GM12878 (cell line): ENCODE measurements around the gene GABPB2. TPM values are rescaled to one million over a fixed set of nuclear protein-coding genes. Genes with fewer than 3 reads are reported as not detected.

Experiments
- ATAC-seq: fragments of 200-7000 bp; cut with Tn5 transposase; 3 replicates; pipeline ENCODE4 v1.9.1; 2020; ENCODE audit warnings: mild to moderate bottlenecking, moderate library complexity
- BruUV-seq: library from RNA; stranded (reverse); fragments of 400-500 nt; replicated peaks from 2 replicates; lab custom pipeline; 2021; lab: Mats Ljungman, UMichigan
- CTCF ChIA-PET: fragments of 300-600 bp; sonication (Branson Sonifier 250); formaldehyde crosslinking; extraction: SDS; loops from one replicate; lab custom pipeline; 2021; ENCODE audit warnings: inconsistent platforms; lab: Yijun Ruan, JAX
- POLR2A ChIA-PET: fragments of 350-600 bp; formaldehyde crosslinking; extraction: SDS; loops from one replicate; lab custom pipeline; 2021; ENCODE audit warnings: inconsistent platforms; lab: Charles Lee
- RAD21 ChIA-PET: fragments of 300-600 bp; sonication (Branson Sonifier 250); formaldehyde crosslinking; loops from one replicate; lab custom pipeline; 2023; ENCODE audit warnings: antibody characterized with exemption; ENCODE audit not compliant: unreplicated experiment; lab: Charles Lee
- SMC1A ChIA-PET: fragments of 300-600 bp; sonication (Branson Sonifier 250); formaldehyde crosslinking; loops from one replicate; lab custom pipeline; 2023; ENCODE audit not compliant: unreplicated experiment, uncharacterized antibody; lab: Charles Lee
- DNase-seq: peaks from one replicate; pipeline ENCODE4 v3.0.0-alpha.2; 2011; ENCODE audit warnings: low read depth, low spot score
- FAIRE-seq: peaks from 3 replicates; lab custom pipeline; 2011; peaks lifted over from hg19 to GRCh38; lab: Jason Lieb, UNC
- H2AFZ ChIP-seq: 2 replicates; pipeline ENCODE4 v1.6.0; 2011; ENCODE audit warnings: low read depth, low read length, control low read depth; ENCODE audit not compliant: control insufficient read depth
- H3K27ac ChIP-seq: 2 replicates; pipeline ENCODE4 v1.5.1; 2011; ENCODE audit warnings: control low read depth; ENCODE audit not compliant: control insufficient read depth, insufficient read depth
- H3K27me3 ChIP-seq, 2 experiments: replicated peaks in 1 of 2; 2 replicates each; pipeline versions ENCODE4 v1.6.0 to v1.6.1; 2011; ENCODE audit warnings: low read length in 1 of 2; ENCODE audit not compliant: control insufficient read depth in 2 of 2, insufficient read depth in 2 of 2
- H3K36me3 ChIP-seq, 2 experiments: 2 replicates each; pipeline ENCODE4 v1.5.1; 2011; ENCODE audit warnings: low read length in 1 of 2; ENCODE audit not compliant: control insufficient read depth in 2 of 2, insufficient read depth in 2 of 2
- H3K4me1 ChIP-seq: 2 replicates; pipeline ENCODE4 v1.6.1; 2011; ENCODE audit warnings: mild to moderate bottlenecking, low read length, moderate library complexity, mixed read lengths; ENCODE audit not compliant: control insufficient read depth, insufficient read depth
- H3K4me2 ChIP-seq: 2 replicates; pipeline ENCODE4 v1.6.0; 2011; ENCODE audit warnings: control low read depth; ENCODE audit not compliant: control insufficient read depth, insufficient read depth
- H3K4me3 ChIP-seq: fragments of 200-600 bp; sonication (generic); 2 replicates; pipeline ENCODE4 v1.5.1; 2016
- H3K79me2 ChIP-seq: 2 replicates; pipeline ENCODE4 v1.6.0; 2011; ENCODE audit warnings: low read length; ENCODE audit not compliant: control insufficient read depth, insufficient read depth
- H3K9ac ChIP-seq: 2 replicates; pipeline ENCODE4 v1.8.0; 2011; ENCODE audit warnings: low read length, control low read depth, mixed read lengths; ENCODE audit not compliant: control insufficient read depth, insufficient read depth
- H3K9me3 ChIP-seq: replicated peaks from 3 replicates; pipeline ENCODE4 v1.5.1; 2011; ENCODE audit warnings: mild to moderate bottlenecking, low read length; ENCODE audit not compliant: control insufficient read depth, insufficient read depth
- H4K20me1 ChIP-seq: 2 replicates; pipeline ENCODE4 v1.6.0; 2011; ENCODE audit not compliant: control insufficient read depth, insufficient read depth
- CEBPB ChIP-seq, 2 experiments: fragments of 150-350 bp in 1 of 2; IDR thresholded peaks; 2 replicates each; pipeline ENCODE4 v1.6.1; 2012 to 2014; ENCODE audit warnings: low read depth in 2 of 2, low read length in 2 of 2, borderline replicate concordance in 1 of 2, inconsistent platforms in 1 of 2
- ELK1 ChIP-seq: IDR thresholded peaks from 2 replicates; pipeline ENCODE4 v1.6.1; 2012; ENCODE audit warnings: low read depth, low read length, improper control_type of control experiment
- JUND ChIP-seq: IDR thresholded peaks from 2 replicates; pipeline ENCODE4 v1.6.1; 2012; ENCODE audit warnings: low read depth, mild to moderate bottlenecking, low read length, improper control_type of control experiment, moderate library complexity
- LARP7 ChIP-seq: fragments of 450-650 bp; IDR thresholded peaks from 2 replicates; pipeline ENCODE4 v1.6.1; 2017; ENCODE audit warnings: mild to moderate bottlenecking
- MYC ChIP-seq: IDR thresholded peaks from 2 replicates; pipeline ENCODE4 v1.6.1; 2011; ENCODE audit warnings: mild to moderate bottlenecking, low read length, moderate library complexity, inconsistent platforms; ENCODE audit not compliant: insufficient read depth, insufficient replicate concordance, insufficient read length, severe bottlenecking
- NR2F1 ChIP-seq: fragments of 450-650 bp; conservative IDR thresholded peaks from 2 replicates; pipeline ENCODE4 v1.6.1; 2017; ENCODE audit warnings: mild to moderate bottlenecking
- PAX5 ChIP-seq: IDR thresholded peaks from 2 replicates; pipeline ENCODE4 v1.6.1; 2011; ENCODE audit warnings: low read depth, low read length, borderline replicate concordance
- PKNOX1 ChIP-seq: fragments of 450-650 bp; IDR thresholded peaks from 2 replicates; pipeline ENCODE4 v1.6.1; 2016; ENCODE audit warnings: mild to moderate bottlenecking
- POLR2AphosphoS2 ChIP-seq: IDR thresholded peaks from 2 replicates; pipeline ENCODE4 v1.6.1; 2011; ENCODE audit warnings: low read depth, mild to moderate bottlenecking, low read length, improper control_type of control experiment, moderate library complexity
- RFX5 ChIP-seq: IDR thresholded peaks from 2 replicates; pipeline ENCODE4 v1.6.1; 2011; ENCODE audit warnings: low read depth, low read length, improper control_type of control experiment
- SMC3 ChIP-seq: IDR thresholded peaks from 2 replicates; pipeline ENCODE4 v1.6.1; 2011; ENCODE audit warnings: low read length, improper control_type of control experiment, borderline replicate concordance
- SREBF2 ChIP-seq: IDR thresholded peaks from 2 replicates; pipeline ENCODE4 v1.6.1; 2012; ENCODE audit warnings: mild to moderate bottlenecking, low read length
- TCF12 ChIP-seq: IDR thresholded peaks from 2 replicates; pipeline ENCODE4 v1.6.1; 2011; ENCODE audit warnings: low read depth, mild to moderate bottlenecking, low read length
- ZNF217 ChIP-seq: fragments of 450-650 bp; IDR thresholded peaks from 2 replicates; pipeline ENCODE4 v1.6.1; 2017; ENCODE audit warnings: antibody characterized with exemption, mild to moderate bottlenecking
- ZNF687 ChIP-seq: fragments of 450-650 bp; IDR thresholded peaks from 2 replicates; pipeline ENCODE4 v1.6.1; 2017; ENCODE audit warnings: mild to moderate bottlenecking, moderate library complexity
- WGBS: methylation state at CpG from one replicate; pipeline ENCODE4 v1.1.6; 2016; ENCODE audit warnings: low lambda C conversion rate; ENCODE audit not compliant: insufficient replicate concordance, insufficient coverage; ENCODE audit errors: missing lambda C conversion rate; 5-methylcytosine and 5-hydroxymethylcytosine counted together
- in situ Hi-C: fragments of 300-500 bp; cut with MboI; formaldehyde crosslinking; loops from 9 replicates; pipeline ENCODE4 v1.14.3; 2018; ENCODE audit warnings: mixed read lengths
- intact Hi-C: fragments of 100-400 bp; cut with micrococcal nuclease; formaldehyde crosslinking; loops from one replicate; pipeline ENCODE4 v1.14.2; 2022; ENCODE audit not compliant: unreplicated experiment
- polyA plus RNA-seq, 11 experiments: library from polyadenylated mRNA; depleted of rRNA in 4 of 11; unstranded in 6 of 11; stranded (reverse) in 5 of 11; fragments of >200 nt; fragmentation: Nextera tagmentation in 4 of 11; fragmentation: Illumina TruSeq in 1 of 11; extraction: Ambion mirVana in 4 of 11; extraction: Trizol in 1 of 11; gene quantifications; 1 replicate in 1 of 11; 2 replicates in 10 of 11; pipeline versions ENCODE4 v1.2.1 to v1.2.3, GENCODE V29; 2011 to 2016; ENCODE audit warnings: inconsistent platforms in 2 of 11, missing spikeins in 2 of 11, low read depth in 1 of 11
- total RNA-seq, 4 experiments: library from RNA; depleted of rRNA in 3 of 4; stranded (reverse); fragments of >200 nt in 3 of 4; fragmentation: Illumina TruSeq in 1 of 4; extraction: Trizol in 1 of 4; gene quantifications; 2 replicates each; pipeline versions ENCODE4 v1.2.1 to v1.2.3, GENCODE V29; 2013 to 2021

The GABPB2 gene
- total and polyA plus RNA-seq, 10 of the 15 experiments (the other 5 are each of a cell fraction or from before 2014, with no cell fraction given): 2.3 to 10.5 (median 6.9) TPM

GRCh38 chr1:151059109-151060006 is 11.2 kb upstream of the GABPB2 start, which contains the start of gene CDC42SE1:
Gene CDC42SE1 (minus strand): TSS chr1:151059622. CDS start chr1:151055730, 3,892 bp downstream.
- Histone ChIP-seq H3K4me2 (peak within 1 kb of the TSS; percentile 74), H3K36me3 (peaks cover 8 to 20% of the 10 kb centered on the region in 2 experiments), H3K27me3 (no peaks in the 10 kb centered on the region), H3K79me2 (peaks cover 55% of the 10 kb centered on the region), H2AFZ (peak within 1 kb of the TSS; percentile 95), H3K27ac (peak within 1 kb of the TSS; percentile 97), H3K9ac (peak within 1 kb of the TSS; percentile 94), H4K20me1 (peaks cover 3% of the 10 kb centered on the region; the same call in 1 of the 2 replicates), H3K4me1 (peaks cover 28% of the 10 kb centered on the region), H3K9me3 (no peaks in the 10 kb centered on the region), H3K4me3 (peak within 1 kb of the TSS; percentile 93)
- CTCF ChIA-PET: interaction anchor here (0.6 to 7.4 kb wide), 14 partner anchors 9 to 362 kb away, joined by 3 to 76 read pairs (median 4); partner anchors contain the start of genes C1orf56, GABPB2, GOLPH3L and MINDY1
- FAIRE-seq: peak; percentile 86
- BruUV-seq: no TSS peak
- POLR2A ChIA-PET: interaction anchor here (0.6 to 5.8 kb wide), 8 partner anchors 11 to 323 kb away, joined by 3 to 65 read pairs (median 4); partner anchors contain the start of genes C1orf56, GABPB2, SETDB1 and VPS72
- peak; percentile 55 for DNase-seq
- SMC1A ChIA-PET: interaction anchor here (0.9 to 3.6 kb wide), 6 partner anchors 17 to 98 kb away, joined by 3 to 12 read pairs (median 6); partner anchors contain the start of genes MINDY1 and TNFAIP8L2
- WGBS: 2% methylated on average over 57 of the region's 58 CpGs
- in situ Hi-C loops: no loop called here
- peak; percentile 86 for ATAC-seq
- RAD21 ChIA-PET: interaction anchor here (0.9 to 1.9 kb wide), 4 partner anchors 12 to 222 kb away, joined by 3 to 8 read pairs (median 4); partner anchors contain the start of gene TNFAIP8L2
- intact Hi-C loops: loop anchor here (1.0 to 2.0 kb wide), 2 partner anchors 11 to 35 kb away; partner anchors contain the start of gene GABPB2
- TF ChIP-seq TCF12: 0 out of 2 replicates have a peak, but pooled peaks have one; percentile 4
- no peak for TF ChIP-seq MYC
- 0 out of 2 replicates have a peak, but pooled peaks have one; percentile 13 for TF ChIP-seq PKNOX1
- peak; percentile 40; the same call in 1 of the 2 replicates for TF ChIP-seq RFX5
- TF ChIP-seq CEBPB (IDR thresholded peaks at IDR 0.05; ENCODE audit: borderline replicate concordance in 1 of 2, low read depth in 2 of 2, low read length in 2 of 2): peak in 1 of 2 experiments; percentile 81; a peak in 1 of 4 replicates
- TF ChIP-seq POLR2AphosphoS2: no peak; the same call in 1 of the 2 replicates
- TF ChIP-seq ELK1: peak; percentile 65; the same call in 1 of the 2 replicates
- peak; percentile 68 for TF ChIP-seq NR2F1
- peak; percentile 17; the same call in 1 of the 2 replicates for TF ChIP-seq SMC3
- peak; percentile 45 for TF ChIP-seq ZNF687
- peak; percentile 41; the same call in 1 of the 2 replicates for TF ChIP-seq PAX5
- TF ChIP-seq SREBF2: no peak
- peak; percentile 92 for TF ChIP-seq LARP7
- 0 out of 2 replicates have a peak, but pooled peaks have one; percentile 20 for TF ChIP-seq ZNF217
- TF ChIP-seq JUND: 0 out of 2 replicates have a peak, but pooled peaks have one; percentile 5
